Esophagus muscularis mucosa (tissue), 3 donors: Measurements from ENCODE around the gene DTYMK.

Experiments
- POLR2A ChIP-seq: fragments of 450-650 bp; IDR thresholded peaks from one replicate; pipeline ENCODE4 v1.6.1; 2017; ENCODE audit warnings: antibody characterized with exemption, moderate library complexity, mild to moderate bottlenecking, low read depth
- TF ChIP-seq, protein P1 (sequence below), 3 experiments: fragments of 200-600 bp in 2 of 3; fragments of 450-650 bp in 1 of 3; sonication (generic) in 2 of 3; IDR thresholded peaks; one replicate each; pipeline ENCODE4 v1.5.1; 2017 to 2019; ENCODE audit warnings: antibody characterized with exemption in 3 of 3, mild to moderate bottlenecking in 2 of 3, moderate library complexity in 1 of 3

DNA sequence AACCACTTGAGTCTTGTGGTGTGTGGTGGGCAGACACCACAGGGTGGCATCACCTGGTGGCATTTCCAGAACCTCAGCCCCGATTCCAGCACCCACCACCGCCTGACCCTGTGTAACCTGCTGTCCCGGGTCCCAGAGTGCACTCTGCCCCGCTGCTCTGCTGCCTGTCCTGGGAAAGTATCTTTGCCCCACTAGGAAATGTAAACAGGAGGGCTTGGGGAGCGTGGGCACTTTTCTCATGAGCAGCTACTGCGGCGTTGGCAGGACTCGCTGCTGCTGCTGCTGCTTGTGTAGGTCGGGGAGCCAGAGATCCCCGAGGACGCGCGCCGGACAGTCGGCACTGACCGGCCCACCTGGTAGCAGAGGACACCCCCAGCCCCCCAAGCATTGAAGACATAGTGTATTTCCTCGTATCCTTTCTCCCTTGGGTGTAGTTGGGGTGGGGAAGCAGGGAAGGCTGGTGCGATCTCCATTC, 13.4 kb downstream of the DTYMK start:
- TF ChIP-seq, protein P1, sequence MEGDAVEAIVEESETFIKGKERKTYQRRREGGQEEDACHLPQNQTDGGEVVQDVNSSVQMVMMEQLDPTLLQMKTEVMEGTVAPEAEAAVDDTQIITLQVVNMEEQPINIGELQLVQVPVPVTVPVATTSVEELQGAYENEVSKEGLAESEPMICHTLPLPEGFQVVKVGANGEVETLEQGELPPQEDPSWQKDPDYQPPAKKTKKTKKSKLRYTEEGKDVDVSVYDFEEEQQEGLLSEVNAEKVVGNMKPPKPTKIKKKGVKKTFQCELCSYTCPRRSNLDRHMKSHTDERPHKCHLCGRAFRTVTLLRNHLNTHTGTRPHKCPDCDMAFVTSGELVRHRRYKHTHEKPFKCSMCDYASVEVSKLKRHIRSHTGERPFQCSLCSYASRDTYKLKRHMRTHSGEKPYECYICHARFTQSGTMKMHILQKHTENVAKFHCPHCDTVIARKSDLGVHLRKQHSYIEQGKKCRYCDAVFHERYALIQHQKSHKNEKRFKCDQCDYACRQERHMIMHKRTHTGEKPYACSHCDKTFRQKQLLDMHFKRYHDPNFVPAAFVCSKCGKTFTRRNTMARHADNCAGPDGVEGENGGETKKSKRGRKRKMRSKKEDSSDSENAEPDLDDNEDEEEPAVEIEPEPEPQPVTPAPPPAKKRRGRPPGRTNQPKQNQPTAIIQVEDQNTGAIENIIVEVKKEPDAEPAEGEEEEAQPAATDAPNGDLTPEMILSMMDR (IDR thresholded peaks at IDR 0.05): no peak
- no peak for TF ChIP-seq POLR2A
